ENCODE data around the gene GAK.

Gene GAK

DNA sequence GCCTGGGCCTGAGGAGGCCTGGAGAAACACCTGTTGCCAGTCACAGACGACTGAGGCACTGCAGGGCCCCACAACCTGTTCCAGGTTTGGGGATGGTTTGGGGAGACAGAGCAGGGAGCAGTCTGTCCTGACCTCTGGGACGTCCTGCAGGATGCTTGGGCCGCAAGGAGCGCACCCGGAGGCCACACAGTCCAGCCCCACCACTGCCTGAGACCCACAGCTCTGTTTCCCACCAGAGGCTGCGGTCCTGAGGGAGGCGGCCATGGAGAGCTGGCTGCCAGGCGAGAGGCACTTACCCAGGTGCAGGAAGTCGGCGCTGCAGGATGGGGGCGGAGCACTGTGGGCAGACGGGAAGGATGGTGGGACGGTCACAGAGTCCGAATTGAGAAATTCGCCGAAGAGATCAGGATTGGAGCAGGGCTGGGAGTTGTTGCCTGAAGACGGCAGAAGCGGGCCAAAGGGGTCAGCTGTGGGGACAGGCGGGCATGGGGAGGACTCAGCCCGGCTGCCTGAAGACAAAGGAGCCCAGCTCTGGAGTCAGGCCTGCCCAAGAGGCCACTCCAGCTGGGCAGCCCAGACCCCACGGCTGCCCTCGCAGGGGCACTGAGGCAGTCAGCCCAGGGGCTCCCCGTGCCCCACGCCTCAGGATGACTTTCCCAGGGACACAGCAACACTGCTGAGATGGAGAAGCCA lies 65.9 kb downstream of the GAK start:
- DNase-seq: no peak

GRCh38 chr4:865572-865971 lies 66.5 kb downstream of the GAK start:
- no peak for DNase-seq

GRCh38 chr4:865121-865465 lies 67.0 kb downstream of the GAK start:
- no peak for DNase-seq

GRCh38 chr4:864456-865120 lies 67.5 kb downstream of the GAK start:
- DNase-seq: no peak

- no peak for DNase-seq
Observed at GRCh38 chr4:860561-860960, 71.6 kb downstream of the GAK start.

DNA sequence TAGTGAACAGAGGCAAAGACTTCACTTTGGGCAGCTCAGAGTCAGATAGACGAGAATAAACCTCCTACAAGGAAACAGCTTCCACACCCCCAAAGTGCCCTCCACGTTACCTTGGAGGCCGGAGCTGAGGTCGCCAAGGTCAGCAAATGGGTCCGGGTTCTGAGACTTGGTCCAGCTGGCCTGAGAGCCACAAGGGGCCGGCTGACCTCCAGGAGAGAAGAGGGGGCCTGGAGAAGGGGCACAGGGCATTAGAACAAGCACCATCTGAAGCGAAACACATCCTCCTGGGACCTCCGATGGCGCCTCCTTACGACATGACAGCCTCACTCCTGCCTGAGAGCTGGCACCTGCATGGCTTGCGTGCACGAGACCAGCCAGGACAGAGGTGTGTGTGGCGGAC lies 72.6 kb downstream of the GAK start:
- DNase-seq: no peak

- no peak for DNase-seq
Observed at GRCh38 chr4:858831-859451, 73.2 kb downstream of the GAK start.

GRCh38 chr4:858041-858481 lies 74.1 kb downstream of the GAK start:
- no peak for DNase-seq

DNA sequence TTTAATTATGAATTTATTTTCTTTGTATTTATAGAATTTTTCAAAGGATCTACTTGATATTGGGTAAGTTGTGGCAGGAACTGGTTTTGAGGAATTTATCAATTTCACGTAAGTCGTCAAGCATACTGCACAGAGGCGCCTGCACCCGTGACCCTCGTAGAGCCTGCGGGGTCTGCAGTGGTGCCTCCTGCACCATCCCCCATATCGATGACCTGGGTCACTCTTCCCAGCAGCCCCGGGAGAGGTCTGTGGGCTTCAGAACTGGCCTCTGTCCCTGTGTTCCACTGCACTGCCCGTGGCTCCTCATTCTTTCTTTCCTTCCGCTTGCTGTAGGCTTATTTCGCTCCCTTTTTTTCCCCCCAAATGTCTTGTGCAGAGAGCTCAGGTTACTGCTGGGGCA lies 74.7 kb downstream of the GAK start:
- no peak for DNase-seq

DNA sequence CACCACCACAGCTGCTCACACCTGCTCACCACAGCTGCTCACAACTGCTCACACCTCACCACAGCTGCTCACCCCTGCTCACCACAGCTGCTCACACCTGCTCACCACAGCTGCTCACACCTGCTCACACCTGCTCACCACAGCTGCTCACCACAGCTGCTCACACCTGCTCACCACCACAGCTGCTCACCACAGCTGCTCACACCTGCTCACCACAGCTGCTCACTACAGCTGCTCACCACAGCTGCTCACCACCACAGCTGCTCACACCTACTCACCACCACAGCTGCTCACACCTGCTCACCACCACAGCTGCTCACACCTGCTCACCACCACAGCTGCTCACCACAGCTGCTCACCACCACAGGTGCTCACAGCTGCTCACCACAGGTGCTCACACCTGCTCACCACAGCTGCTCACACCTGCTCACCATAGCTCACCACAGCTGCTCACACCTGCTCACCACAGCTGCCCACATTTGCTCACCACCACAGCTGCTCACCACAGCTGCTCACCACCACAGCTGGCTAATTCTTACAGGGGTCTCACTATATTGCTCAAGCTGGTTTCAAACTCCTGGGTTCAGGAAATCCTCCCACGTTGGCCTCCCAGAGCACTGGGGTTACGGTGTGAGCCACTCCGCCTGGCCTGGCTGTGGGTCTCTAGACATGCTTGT lies 75.8 kb downstream of the GAK start:
- DNase-seq: no peak

DNA sequence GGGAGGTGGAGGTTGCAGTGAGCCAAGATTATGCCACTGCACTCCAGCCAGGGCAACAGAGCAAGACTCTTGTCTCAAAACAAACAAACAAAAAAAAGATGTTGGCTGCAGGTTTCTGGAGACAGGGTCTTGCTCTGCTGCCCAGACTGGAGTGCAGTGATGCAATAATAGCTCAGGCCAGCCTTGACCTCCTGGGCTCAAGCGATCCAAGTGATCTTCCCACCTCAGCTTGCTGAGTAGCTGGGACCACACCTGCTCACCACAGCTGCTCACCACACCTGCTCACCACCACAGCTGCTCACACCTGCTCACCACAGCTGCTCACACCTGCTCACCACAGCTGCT lies 76.3 kb downstream of the GAK start:
- no peak for DNase-seq

DNA sequence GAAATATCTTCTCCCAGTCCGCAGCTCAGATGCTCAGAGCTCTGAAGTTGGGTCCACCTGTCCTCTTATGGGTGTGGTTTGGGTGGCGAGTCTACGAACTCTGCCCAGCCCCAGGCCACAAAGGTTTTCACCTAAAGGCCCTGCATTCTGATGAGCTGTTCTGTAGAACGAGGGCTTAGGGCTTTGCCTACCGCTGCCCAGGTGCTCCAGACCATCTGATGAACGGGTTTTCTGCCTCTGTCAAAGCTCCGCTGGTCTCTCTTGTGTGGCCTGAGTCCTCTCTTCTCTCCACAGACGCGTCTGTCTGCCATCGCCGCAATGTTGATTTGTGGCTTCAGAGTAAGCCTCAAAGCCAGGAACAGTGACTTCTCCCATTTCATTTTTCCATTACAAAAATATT lies 77.8 kb downstream of the GAK start:
- no peak for DNase-seq

DNA sequence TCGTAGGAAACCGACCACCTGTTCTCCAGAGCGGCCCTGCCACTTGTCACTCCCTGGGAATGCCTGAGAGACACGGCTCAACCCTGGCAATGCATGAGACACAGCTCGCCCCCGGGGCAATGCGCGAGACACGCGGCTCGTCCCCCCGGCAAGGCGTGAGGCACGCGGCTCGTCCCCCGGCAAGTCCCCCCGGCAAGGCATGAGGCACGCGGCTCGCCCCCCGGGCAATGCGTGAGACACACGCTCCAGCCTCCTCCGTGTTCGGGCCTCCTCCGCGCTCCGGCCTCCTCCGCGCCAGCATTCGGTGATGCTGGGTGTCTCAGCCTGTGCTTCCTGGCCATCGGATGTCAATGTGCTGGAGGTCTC lies 78.7 kb downstream of the GAK start:
- DNase-seq: no peak

GRCh38 chr4:851701-852430 lies 80.2 kb downstream of the GAK start:
- DNase-seq: no peak

DNA sequence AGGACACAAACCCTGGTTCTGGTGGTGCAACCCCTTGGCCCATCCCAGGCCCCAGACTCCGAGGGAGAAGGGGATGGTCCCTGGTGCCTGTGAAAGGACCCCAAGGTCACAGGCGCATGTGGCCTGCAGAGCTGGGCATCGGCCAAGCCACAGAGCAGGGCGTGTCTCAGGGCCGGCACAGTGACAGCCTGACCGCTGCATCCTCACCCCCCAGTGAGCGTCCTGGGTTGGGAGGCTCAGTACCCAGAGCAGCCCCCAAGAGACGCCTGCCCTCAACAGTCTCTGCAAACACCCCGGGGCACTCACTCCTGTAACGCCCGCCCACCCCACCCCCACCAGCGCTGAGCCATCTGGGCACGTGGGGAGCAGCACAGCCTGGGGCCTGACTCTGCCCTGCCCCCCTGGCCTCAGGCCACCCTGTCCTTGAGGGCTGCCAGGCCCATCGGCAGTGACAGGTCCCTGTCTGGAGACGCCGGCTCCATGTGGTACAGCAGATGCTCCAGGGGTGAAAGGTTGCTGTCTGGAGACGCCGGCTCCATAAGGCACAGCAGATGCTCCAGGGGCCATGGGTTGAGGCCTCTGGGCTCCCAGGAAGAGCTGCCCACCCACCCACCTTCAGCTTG lies 81.7 kb downstream of the GAK start:
- no peak for DNase-seq

DNA sequence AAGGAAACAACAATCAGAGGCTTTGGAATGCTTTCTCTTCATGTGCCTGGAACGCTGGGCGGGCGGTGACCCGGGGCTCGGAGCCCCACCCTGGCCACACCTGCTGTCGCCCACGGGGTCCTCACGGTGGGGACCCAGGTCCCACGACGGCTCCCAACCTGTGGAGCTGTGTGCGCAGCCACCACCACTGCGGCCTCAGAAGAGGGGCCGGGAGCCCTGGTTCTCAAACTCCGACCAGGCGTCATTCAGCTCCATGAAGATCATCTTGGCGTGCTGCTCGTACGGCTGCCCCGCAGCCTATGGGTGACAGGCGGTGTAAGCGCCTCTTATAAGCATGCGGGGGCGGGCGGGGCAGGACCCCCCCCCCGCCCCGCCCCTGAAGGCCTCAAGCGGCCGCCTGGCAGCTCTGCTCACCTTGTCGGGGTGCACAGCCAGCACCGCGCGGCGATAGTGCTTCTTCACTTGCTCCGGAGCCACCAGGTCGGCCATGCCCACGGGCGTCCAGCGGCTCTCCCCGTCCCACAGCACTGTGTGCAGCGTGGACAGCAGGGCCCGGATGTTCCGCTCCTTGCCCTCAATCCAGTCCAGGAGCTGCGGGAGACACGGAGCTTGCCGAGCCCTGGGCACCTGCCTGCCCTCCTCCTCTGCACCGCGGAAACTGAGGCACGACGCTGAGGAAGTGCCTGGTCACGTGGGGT lies 82.5 kb downstream of the GAK start:
- DNase-seq: no peak

DNA sequence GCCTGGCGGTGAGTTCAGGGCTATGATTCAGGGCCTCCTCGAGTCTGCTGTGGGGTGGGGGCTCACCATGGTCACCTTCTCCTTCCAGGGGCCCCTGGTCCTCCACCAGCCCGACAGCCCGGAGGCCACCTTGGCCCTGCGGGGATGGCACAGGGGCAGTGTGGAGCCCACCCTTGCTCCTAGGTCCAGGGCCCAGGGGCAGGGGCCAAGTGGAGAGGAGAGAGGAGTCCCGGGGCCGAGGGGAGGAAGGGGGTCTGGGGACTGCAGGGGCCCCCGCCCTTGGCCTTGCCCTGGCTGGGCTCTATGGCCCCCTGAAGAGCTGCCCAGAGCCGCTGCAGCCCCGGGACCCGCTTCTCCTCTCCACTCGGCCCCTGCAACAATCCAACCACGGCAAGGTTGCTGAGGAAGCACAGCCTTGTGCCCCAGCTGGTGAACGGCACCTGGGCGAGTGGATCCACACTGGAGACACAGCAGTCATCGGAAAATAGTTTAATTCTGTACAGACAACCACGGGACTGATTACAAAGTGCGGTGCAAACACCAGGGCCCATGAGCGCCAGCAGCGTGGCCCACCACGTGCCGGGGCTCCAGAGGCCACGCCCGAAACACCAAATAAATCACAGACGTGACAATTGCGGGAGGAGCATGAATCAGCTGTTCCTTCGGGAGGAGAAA lies 83.2 kb downstream of the GAK start:
- DNase-seq: no peak

- no peak for DNase-seq
Observed at GRCh38 chr4:848307-848691, 83.8 kb downstream of the GAK start.

GRCh38 chr4:845836-846251 lies 86.3 kb downstream of the GAK start:
- no peak for DNase-seq

- no peak for DNase-seq
Observed at GRCh38 chr4:845233-845835, 86.8 kb downstream of the GAK start.

DNA sequence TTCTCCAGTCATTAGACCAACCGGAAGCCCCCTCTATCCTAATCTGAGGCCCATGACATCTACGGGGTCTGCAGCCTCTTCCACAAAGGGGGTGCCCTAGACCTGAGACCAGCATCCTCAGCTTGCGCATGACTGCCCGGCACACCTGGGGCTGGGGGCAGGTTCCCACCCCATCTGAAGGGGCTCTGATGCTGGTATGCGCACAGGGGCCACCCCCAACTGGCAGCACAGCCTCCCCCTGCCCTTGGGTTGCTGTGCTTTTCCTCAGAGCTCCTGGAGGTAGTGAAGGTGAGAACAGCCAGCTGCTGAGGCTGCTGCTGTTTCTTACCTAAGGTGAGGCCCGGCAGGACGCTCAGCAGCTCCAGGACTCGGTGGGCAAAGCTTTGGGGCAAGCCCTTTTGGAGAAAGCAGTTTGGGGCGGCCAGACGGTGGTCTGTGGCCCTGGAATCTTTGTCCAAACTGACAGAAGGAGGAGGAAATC lies 87.3 kb downstream of the GAK start:
- no peak for DNase-seq

Data from NCI-H774 (cell line).